ENCODE data around the gene MAP2K5.

The MAP2K5 gene

DNA sequence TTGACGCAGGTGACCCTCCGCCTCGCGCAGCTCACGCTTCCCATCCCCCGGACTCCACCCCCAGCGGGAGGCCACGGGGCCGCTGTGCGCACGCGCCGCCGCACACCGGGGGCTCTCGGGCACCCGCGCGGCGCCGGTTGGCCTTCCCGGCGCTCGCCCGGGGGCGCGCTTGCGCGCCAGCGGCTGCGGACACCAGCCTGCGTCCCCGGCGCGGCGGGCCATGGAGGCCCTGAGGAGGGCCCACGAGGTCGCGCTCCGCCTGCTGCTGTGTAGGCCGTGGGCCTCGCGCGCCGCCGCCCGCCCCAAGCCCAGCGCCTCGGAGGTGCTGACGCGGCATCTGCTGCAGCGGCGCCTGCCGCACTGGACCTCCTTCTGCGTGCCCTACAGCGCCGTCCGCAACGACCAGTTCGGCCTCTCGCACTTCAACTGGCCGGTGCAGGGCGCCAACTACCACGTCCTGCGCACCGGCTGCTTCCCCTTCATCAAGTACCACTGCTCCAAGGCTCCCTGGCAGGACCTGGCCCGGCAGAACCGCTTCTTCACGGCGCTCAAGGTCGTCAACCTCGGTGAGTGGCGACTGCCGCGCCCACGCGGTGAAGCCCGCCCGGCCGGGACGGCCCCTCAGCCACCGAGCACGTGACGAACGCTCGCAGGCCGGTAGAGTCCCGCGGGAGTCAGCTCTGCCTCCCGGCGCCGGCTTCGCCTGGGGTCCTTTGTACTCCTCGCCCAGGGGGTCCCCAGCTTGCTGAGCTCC is 21.3 kb upstream of the MAP2K5 start, which contains the start of gene C15orf61 (continued):
- TF ChIP-seq ZFP41 (tag by site-specific recombination; IDR thresholded peaks at IDR 0.05; ENCODE audit: borderline replicate concordance) (no peak), ZNF544 (tag by site-specific recombination; IDR thresholded peaks at IDR 0.05) (no peak), WT1 (tag by site-specific recombination; IDR thresholded peaks at IDR 0.05) (no peak; the same call in 1 of the 2 replicates), EGR2 (tag by site-specific recombination; IDR thresholded peaks at IDR 0.05; ENCODE audit: low read depth) (peak; percentile 83), SALL2 (tag by site-specific recombination; IDR thresholded peaks at IDR 0.05; ENCODE audit: borderline replicate concordance) (no peak), ZBTB20 (tag by site-specific recombination; IDR thresholded peaks at IDR 0.05) (peak; percentile 74; the same call in 1 of the 2 replicates), ZNF571 (tag by site-specific recombination; IDR thresholded peaks at IDR 0.05) (no peak), GFI1B (tag by site-specific recombination; IDR thresholded peaks at IDR 0.05) (no peak), ZEB2 (tag by site-specific recombination; IDR thresholded peaks at IDR 0.05) (peak; percentile 95), OVOL3 (tag by site-specific recombination; IDR thresholded peaks at IDR 0.05) (no peak), ZBTB8A (tag by site-specific recombination; IDR thresholded peaks at IDR 0.05) (peak; percentile 88), ZNF16 (tag by site-specific recombination; IDR thresholded peaks at IDR 0.05; ENCODE audit: low read depth) (no peak), ZNF624 (tag by site-specific recombination; IDR thresholded peaks at IDR 0.05) (no peak), ZNF184 (tag by site-specific recombination; IDR thresholded peaks at IDR 0.05) (no peak), ZNF473 (tag by site-specific recombination; IDR thresholded peaks at IDR 0.05) (no peak), ZNF629 (tag by site-specific recombination; IDR thresholded peaks at IDR 0.05) (peak; percentile 12), ZNF350 (tag by site-specific recombination; IDR thresholded peaks at IDR 0.05) (no peak), OSR2 (tag by site-specific recombination; IDR thresholded peaks at IDR 0.05) (peak; percentile 47; the same call in 1 of the 2 replicates), ZNF366 (tag by site-specific recombination; conservative IDR thresholded peaks at IDR 0.05) (no peak), ZNF2 (tag by site-specific recombination; IDR thresholded peaks at IDR 0.05) (peak; percentile 85; the same call in 1 of the 2 replicates), ZNF140 (tag by site-specific recombination; IDR thresholded peaks at IDR 0.05) (no peak), ZNF658 (tag by site-specific recombination; IDR thresholded peaks at IDR 0.05) (no peak), ZXDB (tag by site-specific recombination; IDR thresholded peaks at IDR 0.05) (peak; percentile 86)
- TF ChIP-seq, protein P1, sequence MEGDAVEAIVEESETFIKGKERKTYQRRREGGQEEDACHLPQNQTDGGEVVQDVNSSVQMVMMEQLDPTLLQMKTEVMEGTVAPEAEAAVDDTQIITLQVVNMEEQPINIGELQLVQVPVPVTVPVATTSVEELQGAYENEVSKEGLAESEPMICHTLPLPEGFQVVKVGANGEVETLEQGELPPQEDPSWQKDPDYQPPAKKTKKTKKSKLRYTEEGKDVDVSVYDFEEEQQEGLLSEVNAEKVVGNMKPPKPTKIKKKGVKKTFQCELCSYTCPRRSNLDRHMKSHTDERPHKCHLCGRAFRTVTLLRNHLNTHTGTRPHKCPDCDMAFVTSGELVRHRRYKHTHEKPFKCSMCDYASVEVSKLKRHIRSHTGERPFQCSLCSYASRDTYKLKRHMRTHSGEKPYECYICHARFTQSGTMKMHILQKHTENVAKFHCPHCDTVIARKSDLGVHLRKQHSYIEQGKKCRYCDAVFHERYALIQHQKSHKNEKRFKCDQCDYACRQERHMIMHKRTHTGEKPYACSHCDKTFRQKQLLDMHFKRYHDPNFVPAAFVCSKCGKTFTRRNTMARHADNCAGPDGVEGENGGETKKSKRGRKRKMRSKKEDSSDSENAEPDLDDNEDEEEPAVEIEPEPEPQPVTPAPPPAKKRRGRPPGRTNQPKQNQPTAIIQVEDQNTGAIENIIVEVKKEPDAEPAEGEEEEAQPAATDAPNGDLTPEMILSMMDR (tag by site-specific recombination; IDR thresholded peaks at IDR 0.05), result peak; percentile 98
- TF ChIP-seq, protein P2, sequence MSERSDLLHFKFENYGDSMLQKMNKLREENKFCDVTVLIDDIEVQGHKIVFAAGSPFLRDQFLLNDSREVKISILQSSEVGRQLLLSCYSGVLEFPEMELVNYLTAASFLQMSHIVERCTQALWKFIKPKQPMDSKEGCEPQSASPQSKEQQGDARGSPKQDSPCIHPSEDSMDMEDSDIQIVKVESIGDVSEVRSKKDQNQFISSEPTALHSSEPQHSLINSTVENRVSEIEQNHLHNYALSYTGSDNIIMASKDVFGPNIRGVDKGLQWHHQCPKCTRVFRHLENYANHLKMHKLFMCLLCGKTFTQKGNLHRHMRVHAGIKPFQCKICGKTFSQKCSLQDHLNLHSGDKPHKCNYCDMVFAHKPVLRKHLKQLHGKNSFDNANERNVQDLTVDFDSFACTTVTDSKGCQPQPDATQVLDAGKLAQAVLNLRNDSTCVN (tag by site-specific recombination; optimal IDR thresholded peaks at IDR 0.05), result peak; percentile 97
- TF ChIP-seq, protein P3, sequence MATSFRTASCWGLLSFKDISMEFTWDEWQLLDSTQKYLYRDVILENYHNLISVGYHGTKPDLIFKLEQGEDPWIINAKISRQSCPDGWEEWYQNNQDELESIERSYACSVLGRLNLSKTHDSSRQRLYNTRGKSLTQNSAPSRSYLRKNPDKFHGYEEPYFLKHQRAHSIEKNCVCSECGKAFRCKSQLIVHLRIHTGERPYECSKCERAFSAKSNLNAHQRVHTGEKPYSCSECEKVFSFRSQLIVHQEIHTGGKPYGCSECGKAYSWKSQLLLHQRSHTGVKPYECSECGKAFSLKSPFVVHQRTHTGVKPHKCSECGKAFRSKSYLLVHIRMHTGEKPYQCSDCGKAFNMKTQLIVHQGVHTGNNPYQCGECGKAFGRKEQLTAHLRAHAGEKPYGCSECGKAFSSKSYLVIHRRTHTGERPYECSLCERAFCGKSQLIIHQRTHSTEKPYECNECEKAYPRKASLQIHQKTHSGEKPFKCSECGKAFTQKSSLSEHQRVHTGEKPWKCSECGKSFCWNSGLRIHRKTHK (tag by site-specific recombination; IDR thresholded peaks at IDR 0.05), result no peak
- TF ChIP-seq, protein P4, sequence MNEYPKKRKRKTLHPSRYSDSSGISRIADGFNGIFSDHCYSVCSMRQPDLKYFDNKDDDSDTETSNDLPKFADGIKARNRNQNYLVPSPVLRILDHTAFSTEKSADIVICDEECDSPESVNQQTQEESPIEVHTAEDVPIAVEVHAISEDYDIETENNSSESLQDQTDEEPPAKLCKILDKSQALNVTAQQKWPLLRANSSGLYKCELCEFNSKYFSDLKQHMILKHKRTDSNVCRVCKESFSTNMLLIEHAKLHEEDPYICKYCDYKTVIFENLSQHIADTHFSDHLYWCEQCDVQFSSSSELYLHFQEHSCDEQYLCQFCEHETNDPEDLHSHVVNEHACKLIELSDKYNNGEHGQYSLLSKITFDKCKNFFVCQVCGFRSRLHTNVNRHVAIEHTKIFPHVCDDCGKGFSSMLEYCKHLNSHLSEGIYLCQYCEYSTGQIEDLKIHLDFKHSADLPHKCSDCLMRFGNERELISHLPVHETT (tag by site-specific recombination; IDR thresholded peaks at IDR 0.05), result peak; percentile 32; the same call in 1 of the 2 replicates
- TF ChIP-seq, protein P5, sequence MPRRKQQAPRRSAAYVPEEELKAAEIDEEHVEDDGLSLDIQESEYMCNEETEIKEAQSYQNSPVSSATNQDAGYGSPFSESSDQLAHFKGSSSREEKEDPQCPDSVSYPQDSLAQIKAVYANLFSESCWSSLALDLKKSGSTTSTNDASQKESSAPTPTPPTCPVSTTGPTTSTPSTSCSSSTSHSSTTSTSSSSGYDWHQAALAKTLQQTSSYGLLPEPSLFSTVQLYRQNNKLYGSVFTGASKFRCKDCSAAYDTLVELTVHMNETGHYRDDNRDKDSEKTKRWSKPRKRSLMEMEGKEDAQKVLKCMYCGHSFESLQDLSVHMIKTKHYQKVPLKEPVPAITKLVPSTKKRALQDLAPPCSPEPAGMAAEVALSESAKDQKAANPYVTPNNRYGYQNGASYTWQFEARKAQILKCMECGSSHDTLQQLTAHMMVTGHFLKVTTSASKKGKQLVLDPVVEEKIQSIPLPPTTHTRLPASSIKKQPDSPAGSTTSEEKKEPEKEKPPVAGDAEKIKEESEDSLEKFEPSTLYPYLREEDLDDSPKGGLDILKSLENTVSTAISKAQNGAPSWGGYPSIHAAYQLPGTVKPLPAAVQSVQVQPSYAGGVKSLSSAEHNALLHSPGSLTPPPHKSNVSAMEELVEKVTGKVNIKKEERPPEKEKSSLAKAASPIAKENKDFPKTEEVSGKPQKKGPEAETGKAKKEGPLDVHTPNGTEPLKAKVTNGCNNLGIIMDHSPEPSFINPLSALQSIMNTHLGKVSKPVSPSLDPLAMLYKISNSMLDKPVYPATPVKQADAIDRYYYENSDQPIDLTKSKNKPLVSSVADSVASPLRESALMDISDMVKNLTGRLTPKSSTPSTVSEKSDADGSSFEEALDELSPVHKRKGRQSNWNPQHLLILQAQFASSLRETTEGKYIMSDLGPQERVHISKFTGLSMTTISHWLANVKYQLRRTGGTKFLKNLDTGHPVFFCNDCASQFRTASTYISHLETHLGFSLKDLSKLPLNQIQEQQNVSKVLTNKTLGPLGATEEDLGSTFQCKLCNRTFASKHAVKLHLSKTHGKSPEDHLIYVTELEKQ (tag by site-specific recombination; IDR thresholded peaks at IDR 0.05; ENCODE audit: borderline replicate concordance), result no peak
